LHCN-M2 (cell line): Measurements from ENCODE around the gene STRN3. TPM values are rescaled to one million over a fixed set of nuclear protein-coding genes. Genes with fewer than 3 reads are reported as not detected.
"Not testable (repeated sequence)": the region's sequence is repeated elsewhere in the genome, so short reads cannot be mapped to it uniquely, and the experiment has no call there.

ENCODE experiments used
- DNase-seq: peaks from one replicate; pipeline ENCODE4 v3.0.0-alpha.2; 2012; ENCODE audit warnings: low read depth
- total RNA-seq: library from RNA; depleted of rRNA; stranded (reverse); fragments of >200 nt; gene quantifications from 2 replicates; pipeline ENCODE4 v1.2.3, GENCODE V29; 2014

The STRN3 gene
- total RNA-seq, 1 experiment from 2014 or later = 39.0 TPM

- peak; percentile 50 for DNase-seq
These were observed 117.4 kb downstream of the STRN3 start for GRCh38 chr14:30908826-30909225.

GRCh38 chr14:30907659-30908057, 118.5 kb downstream of the STRN3 start:
- DNase-seq = no peak

GRCh38 chr14:30906752-30907658, 119.2 kb downstream of the STRN3 start:
- peak; percentile 25 for DNase-seq

- no peak for DNase-seq
These were observed 122.7 kb downstream of the STRN3 start for GRCh38 chr14:30903285-30904124.

GRCh38 chr14:30897121-30897520, 129.1 kb downstream of the STRN3 start:
- DNase-seq = not testable (repeated sequence)

- no peak for DNase-seq
These were observed 129.7 kb downstream of the STRN3 start for GRCh38 chr14:30896435-30896834.

- DNase-seq = no peak
These were observed 131.2 kb downstream of the STRN3 start for GRCh38 chr14:30894923-30895515.

- no peak for DNase-seq
These were observed 132.4 kb downstream of the STRN3 start for GRCh38 chr14:30893819-30894218.

GRCh38 chr14:30889244-30889594, 137.0 kb downstream of the STRN3 start:
- no peak for DNase-seq

GRCh38 chr14:30888480-30889243, 137.5 kb downstream of the STRN3 start:
- no peak for DNase-seq

GRCh38 chr14:30885840-30886740, 140.1 kb downstream of the STRN3 start:
- DNase-seq = no peak

GRCh38 chr14:30884901-30885300, 141.3 kb downstream of the STRN3 start:
- no peak for DNase-seq

GRCh38 chr14:30883508-30884294, 142.5 kb downstream of the STRN3 start:
- DNase-seq = no peak

GRCh38 chr14:30882431-30882830, 143.7 kb downstream of the STRN3 start:
- peak; percentile 17 for DNase-seq

GRCh38 chr14:30876692-30877091, 149.5 kb downstream of the STRN3 start:
- no peak for DNase-seq

- DNase-seq = no peak
These were observed 150.5 kb downstream of the STRN3 start for GRCh38 chr14:30875788-30876053.

GRCh38 chr14:30874999-30875787, 151.0 kb downstream of the STRN3 start:
- no peak for DNase-seq

- no peak for DNase-seq
These were observed 151.8 kb downstream of the STRN3 start, which contains the start of gene COCH for GRCh38 chr14:30874120-30874998. TSS of gene COCH (plus strand) at chr14:30874559. CDS start at chr14:30874939, 380 bp downstream.
